ENCODE data around the gene GLCE.
"Not testable (repeated sequence)": the region's sequence is repeated elsewhere in the genome, so short reads cannot be mapped to it uniquely, and the experiment has no call there.

Gene GLCE

DNA sequence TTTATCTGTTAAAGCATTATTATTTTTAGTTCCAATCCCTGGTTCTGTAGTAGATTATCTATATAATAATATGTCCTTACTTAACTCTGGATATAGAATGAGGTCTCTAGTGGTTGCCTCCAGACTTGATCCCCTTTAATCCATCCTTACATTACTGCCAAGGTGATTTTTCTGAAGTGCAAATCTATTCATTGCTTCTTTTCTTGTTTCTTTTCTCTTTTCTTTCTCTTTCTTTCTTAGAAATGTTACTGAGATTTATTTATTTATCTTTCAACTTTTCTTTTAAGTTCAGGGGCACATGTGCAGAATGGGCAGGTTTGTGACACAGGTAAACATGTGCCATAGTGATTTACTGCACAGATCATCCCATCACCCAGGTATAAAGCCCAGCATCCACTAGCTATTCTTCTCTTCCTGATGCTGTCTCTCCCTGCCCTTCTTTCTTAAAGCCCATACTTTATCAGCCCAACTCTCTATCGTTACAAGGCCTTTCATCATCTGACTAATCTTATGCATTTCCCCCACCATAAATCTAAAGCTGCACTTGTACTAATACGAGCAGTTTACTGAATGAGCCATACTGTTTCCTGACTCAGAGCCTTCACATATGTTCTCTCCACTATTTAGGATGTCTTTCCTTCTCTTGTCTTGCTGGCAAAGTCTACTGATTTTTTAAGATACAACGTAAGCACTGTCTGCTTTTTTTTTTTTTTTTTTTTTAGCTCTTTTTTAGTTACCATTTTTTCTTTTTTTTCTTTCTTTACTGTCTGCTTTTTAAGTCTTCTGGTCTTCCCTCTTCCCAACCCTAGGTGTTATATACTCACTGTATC lies 4.6 kb downstream of the GLCE start:
- TF ChIP-seq CTCF (IDR thresholded peaks at IDR 0.05; ENCODE audit: low read depth, low read length, missing control alignments): no peak
- no peak for DNase-seq (ENCODE audit: low read depth)
- H3K4me3 ChIP-seq (ENCODE audit: low read depth, low read length): no peak overlapping the region

GRCh38 chr15:69165637-69166025 lies 5.2 kb downstream of the GLCE start:
- TF ChIP-seq CTCF (IDR thresholded peaks at IDR 0.05; ENCODE audit: low read depth, low read length, missing control alignments): no peak
- H3K4me3 ChIP-seq (ENCODE audit: low read depth, low read length): no peak overlapping the region
- no peak for DNase-seq (ENCODE audit: low read depth)

DNA sequence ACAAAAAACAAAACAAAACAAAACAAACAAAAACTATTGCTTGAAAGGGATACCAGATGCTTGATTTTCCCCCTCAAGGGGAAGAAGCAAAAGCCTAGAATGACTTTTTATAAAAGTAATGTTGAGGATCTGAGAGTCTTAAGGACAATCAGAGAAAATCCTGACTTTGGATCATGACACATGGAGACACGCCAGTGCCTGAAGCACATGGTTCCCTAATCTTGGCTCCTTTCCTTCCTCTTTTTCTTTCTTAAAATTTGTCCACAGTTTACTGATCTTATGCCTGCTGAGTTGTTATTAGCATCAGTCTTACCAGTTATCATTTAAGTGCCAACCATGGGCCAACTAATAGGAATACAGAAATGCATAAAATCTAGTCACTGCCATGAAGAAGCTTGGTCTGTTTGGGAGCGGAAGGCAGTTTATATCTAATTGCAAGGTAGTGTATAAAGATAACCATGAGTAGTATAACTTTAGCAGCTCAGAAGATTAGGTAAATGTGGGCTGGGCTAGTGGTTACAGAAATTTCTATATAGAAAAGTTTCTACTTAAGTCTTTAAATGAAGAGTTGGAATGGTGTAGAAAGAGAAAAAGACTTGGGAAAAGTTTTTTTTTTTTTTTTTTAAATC lies 6.9 kb downstream of the GLCE start:
- DNase-seq (ENCODE audit: low read depth): no peak
- no peak overlapping the region for H3K4me3 ChIP-seq (ENCODE audit: low read depth, low read length)
- no peak for TF ChIP-seq CTCF (IDR thresholded peaks at IDR 0.05; ENCODE audit: low read depth, low read length, missing control alignments)

GRCh38 chr15:69168361-69168760 lies 7.9 kb downstream of the GLCE start:
- DNase-seq (ENCODE audit: low read depth): not testable (repeated sequence)

DNA sequence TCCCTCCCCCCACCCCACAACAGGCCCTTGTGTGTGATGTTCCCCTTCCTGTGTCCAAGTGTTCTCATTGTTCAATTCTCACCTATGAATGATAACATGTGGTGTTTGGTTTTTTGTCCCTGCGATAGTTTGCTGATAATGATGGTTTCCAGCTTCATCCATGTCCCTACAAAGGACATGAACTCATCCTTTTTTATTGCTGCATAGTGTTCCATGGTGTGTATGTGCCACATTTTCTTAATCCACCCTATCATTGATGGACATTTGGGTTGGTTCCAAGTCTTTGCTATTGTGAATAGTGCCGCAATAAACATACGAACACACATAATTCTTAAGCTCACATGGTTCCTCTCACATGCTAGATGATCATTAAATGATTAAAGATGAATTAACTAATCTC lies 9.1 kb downstream of the GLCE start:
- DNase-seq (ENCODE audit: low read depth); H3K4me3 ChIP-seq (ENCODE audit: low read depth, low read length): not testable (repeated sequence)

More at GRCh38 chr15:69168361-69168760, 7.9 kb downstream of the GLCE start:
- H3K4me3 ChIP-seq (ENCODE audit: low read depth, low read length): not testable (repeated sequence)

GRCh38 chr15:69170597-69170996 lies 10.2 kb downstream of the GLCE start:
- TF ChIP-seq CTCF (IDR thresholded peaks at IDR 0.05; ENCODE audit: low read depth, low read length, missing control alignments): no peak
- no peak overlapping the region for H3K4me3 ChIP-seq (ENCODE audit: low read depth, low read length)
- no peak for DNase-seq (ENCODE audit: low read depth)

GRCh38 chr15:69172847-69173246 lies 12.4 kb downstream of the GLCE start:
- no peak for TF ChIP-seq CTCF (IDR thresholded peaks at IDR 0.05; ENCODE audit: low read depth, low read length, missing control alignments)
- no peak for DNase-seq (ENCODE audit: low read depth)
- no peak overlapping the region for H3K4me3 ChIP-seq (ENCODE audit: low read depth, low read length)

DNA sequence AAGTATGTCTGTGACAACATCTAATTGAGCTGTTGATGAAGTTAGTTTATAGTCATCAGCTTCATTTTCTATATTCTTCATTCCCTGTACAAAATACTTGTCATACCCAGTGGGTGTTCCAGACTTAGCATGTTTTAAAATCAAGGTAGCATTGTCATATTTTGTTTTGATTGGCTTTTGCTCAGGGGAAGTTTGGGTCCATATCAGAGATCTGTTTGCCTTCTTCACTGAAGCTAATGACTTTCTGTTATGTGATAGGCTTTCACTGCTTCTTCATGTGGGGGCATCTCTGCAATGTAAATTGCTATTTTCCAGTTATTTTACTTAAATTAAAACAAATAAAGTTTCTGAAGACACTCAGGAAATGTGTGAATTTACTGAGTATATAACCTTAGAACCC lies 15.1 kb downstream of the GLCE start:
- H3K4me3 ChIP-seq (ENCODE audit: low read depth, low read length): no peak overlapping the region
- no peak for DNase-seq (ENCODE audit: low read depth)
- no peak for TF ChIP-seq CTCF (IDR thresholded peaks at IDR 0.05; ENCODE audit: low read depth, low read length, missing control alignments)

All from GM12864 (cell line).